Panc1 (cell line): ENCODE data around the gene SLC15A1.

ENCODE experiments used
- POLR2AphosphoS5 ChIP-seq: IDR thresholded peaks from 2 replicates; pipeline ENCODE4 v1.6.1; 2012; ENCODE audit warnings: mild to moderate bottlenecking, low read depth, low read length, moderate library complexity
- SIN3A ChIP-seq: IDR thresholded peaks from 2 replicates; pipeline ENCODE4 v1.6.1; 2012; ENCODE audit warnings: low read depth, mild to moderate bottlenecking, low read length, moderate library complexity, borderline replicate concordance; ENCODE audit not compliant: insufficient read depth
- TCF7L2 ChIP-seq: IDR thresholded peaks from 2 replicates; pipeline ENCODE4 v1.6.1; 2011; ENCODE audit warnings: mild to moderate bottlenecking, low read depth, low read length, inconsistent platforms
- TF ChIP-seq, protein P1 (sequence below): fragments of 450-650 bp; IDR thresholded peaks from 2 replicates; pipeline ENCODE4 v1.5.1; 2017; ENCODE audit warnings: mild to moderate bottlenecking
- TF ChIP-seq, protein P2 (sequence below), 2 experiments: IDR thresholded peaks; 2 replicates each; pipeline ENCODE4 v1.6.1; 2011 to 2012; ENCODE audit warnings: low read depth in 2 of 2, control low read depth in 1 of 2, low read length in 1 of 2, mild to moderate bottlenecking in 1 of 2, moderate library complexity in 1 of 2; ENCODE audit not compliant: insufficient read depth in 1 of 2

DNA sequence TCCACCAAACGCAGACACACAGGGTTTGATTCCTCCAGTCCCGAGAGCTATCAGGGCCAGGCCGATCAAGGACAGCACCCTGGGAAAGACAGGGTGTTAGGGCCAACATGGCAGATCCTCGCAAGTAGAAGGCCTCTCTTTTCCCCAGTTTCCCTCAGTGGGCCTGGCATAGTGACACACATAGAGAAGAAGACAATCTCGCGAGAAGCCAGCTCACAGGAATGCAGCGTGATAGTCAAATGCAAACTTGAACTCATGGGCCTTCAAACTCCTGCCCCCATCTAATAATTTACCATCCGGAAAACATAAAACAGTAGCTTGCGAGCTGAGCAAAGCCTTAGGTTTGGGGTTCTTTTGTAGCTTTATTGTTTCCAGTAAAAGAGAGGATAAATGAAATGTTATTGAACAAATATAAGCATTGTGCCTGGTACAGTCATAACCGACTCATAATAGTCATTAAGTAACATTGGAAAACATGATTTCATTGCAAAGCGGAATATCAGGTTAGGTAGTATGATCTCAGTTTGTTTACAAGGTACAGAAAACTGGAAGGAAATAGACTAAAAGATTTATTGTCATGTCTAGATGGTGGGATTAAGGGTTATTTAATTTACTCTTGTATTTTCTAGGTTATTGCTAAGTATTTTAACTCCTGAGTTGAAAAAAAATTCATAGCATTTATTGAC lies 30.5 kb downstream of the SLC15A1 start:
- TF ChIP-seq, protein P1, sequence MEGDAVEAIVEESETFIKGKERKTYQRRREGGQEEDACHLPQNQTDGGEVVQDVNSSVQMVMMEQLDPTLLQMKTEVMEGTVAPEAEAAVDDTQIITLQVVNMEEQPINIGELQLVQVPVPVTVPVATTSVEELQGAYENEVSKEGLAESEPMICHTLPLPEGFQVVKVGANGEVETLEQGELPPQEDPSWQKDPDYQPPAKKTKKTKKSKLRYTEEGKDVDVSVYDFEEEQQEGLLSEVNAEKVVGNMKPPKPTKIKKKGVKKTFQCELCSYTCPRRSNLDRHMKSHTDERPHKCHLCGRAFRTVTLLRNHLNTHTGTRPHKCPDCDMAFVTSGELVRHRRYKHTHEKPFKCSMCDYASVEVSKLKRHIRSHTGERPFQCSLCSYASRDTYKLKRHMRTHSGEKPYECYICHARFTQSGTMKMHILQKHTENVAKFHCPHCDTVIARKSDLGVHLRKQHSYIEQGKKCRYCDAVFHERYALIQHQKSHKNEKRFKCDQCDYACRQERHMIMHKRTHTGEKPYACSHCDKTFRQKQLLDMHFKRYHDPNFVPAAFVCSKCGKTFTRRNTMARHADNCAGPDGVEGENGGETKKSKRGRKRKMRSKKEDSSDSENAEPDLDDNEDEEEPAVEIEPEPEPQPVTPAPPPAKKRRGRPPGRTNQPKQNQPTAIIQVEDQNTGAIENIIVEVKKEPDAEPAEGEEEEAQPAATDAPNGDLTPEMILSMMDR: no peak
- TF ChIP-seq SIN3A (no peak), POLR2AphosphoS5 (no peak), TCF7L2 (no peak)
- TF ChIP-seq, protein P2, sequence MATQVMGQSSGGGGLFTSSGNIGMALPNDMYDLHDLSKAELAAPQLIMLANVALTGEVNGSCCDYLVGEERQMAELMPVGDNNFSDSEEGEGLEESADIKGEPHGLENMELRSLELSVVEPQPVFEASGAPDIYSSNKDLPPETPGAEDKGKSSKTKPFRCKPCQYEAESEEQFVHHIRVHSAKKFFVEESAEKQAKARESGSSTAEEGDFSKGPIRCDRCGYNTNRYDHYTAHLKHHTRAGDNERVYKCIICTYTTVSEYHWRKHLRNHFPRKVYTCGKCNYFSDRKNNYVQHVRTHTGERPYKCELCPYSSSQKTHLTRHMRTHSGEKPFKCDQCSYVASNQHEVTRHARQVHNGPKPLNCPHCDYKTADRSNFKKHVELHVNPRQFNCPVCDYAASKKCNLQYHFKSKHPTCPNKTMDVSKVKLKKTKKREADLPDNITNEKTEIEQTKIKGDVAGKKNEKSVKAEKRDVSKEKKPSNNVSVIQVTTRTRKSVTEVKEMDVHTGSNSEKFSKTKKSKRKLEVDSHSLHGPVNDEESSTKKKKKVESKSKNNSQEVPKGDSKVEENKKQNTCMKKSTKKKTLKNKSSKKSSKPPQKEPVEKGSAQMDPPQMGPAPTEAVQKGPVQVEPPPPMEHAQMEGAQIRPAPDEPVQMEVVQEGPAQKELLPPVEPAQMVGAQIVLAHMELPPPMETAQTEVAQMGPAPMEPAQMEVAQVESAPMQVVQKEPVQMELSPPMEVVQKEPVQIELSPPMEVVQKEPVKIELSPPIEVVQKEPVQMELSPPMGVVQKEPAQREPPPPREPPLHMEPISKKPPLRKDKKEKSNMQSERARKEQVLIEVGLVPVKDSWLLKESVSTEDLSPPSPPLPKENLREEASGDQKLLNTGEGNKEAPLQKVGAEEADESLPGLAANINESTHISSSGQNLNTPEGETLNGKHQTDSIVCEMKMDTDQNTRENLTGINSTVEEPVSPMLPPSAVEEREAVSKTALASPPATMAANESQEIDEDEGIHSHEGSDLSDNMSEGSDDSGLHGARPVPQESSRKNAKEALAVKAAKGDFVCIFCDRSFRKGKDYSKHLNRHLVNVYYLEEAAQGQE (IDR thresholded peaks at IDR 0.05; ENCODE audit: insufficient read depth in 1 of 2, low read depth in 2 of 2, low read length in 1 of 2): no peak
